Psoas muscle (tissue), 8 donors: ENCODE measurements around the gene ST3GAL4. TPM values are rescaled to one million over a fixed set of nuclear protein-coding genes. Genes with fewer than 3 reads are reported as not detected.
A peak's percentile ranks its signal among the peaks of the same experiment; 100 is the strongest.

Experiments
- ATAC-seq, 4 donors: fragments of 200-7000 bp; cut with Tn5 transposase; one replicate each; pipeline ENCODE4 v1.9.1; 2020; ENCODE audit warnings: moderate library complexity in 3 of 4, mild to moderate bottlenecking in 2 of 4
- DNase-seq, 2 donors: peaks; one replicate each; pipeline ENCODE4 v3.0.0-alpha.2; 2020
- H3K27ac ChIP-seq: fragments of 200-600 bp; one replicate; pipeline ENCODE4 v1.8.0; 2022
- H3K27me3 ChIP-seq, 3 donors: fragments of 200-600 bp in 1 of 3; one replicate each; pipeline versions ENCODE4 v1.6.1 to v1.8.0; 2013 to 2022; ENCODE audit warnings: low read length in 2 of 3, mild to moderate bottlenecking in 2 of 3, moderate library complexity in 1 of 3; ENCODE audit not compliant: insufficient read depth in 3 of 3
- H3K36me3 ChIP-seq, 2 donors: fragments of 200-600 bp in 1 of 2; one replicate each; pipeline versions ENCODE4 v1.6.1 to v1.8.0; 2013 to 2022; ENCODE audit warnings: low read depth in 1 of 2, mild to moderate bottlenecking in 1 of 2, moderate library complexity in 1 of 2; ENCODE audit not compliant: insufficient read depth in 1 of 2
- H3K4me1 ChIP-seq: fragments of 200-600 bp; one replicate; pipeline ENCODE4 v1.8.0; 2022
- H3K4me3 ChIP-seq: fragments of 200-600 bp; one replicate; pipeline ENCODE4 v1.8.0; 2022; ENCODE audit warnings: mild to moderate bottlenecking
- H3K9me3 ChIP-seq: fragments of 200-600 bp; one replicate; pipeline ENCODE4 v1.8.0; 2022
- CTCF ChIP-seq: fragments of 200-600 bp; IDR thresholded peaks from one replicate; pipeline ENCODE4 v1.8.0; 2022; ENCODE audit warnings: antibody characterized with exemption
- WGBS, 3 donors: extraction: QIAGEN DNeasy Blood & Tissue Kit; methylation state at CpG; one replicate each; pipeline versions ENCODE4 v1.1.6 to v1.1.7; 2013; 5-methylcytosine and 5-hydroxymethylcytosine counted together
- intact Hi-C, 2 donors: fragments of 100-400 bp; cut with DNase I; formaldehyde crosslinking; loops; one replicate each; pipeline versions ENCODE4 v1.11.0 to v1.14.2; 2022
- polyA plus RNA-seq, 3 donors: library from polyadenylated mRNA; stranded (reverse); fragments of 200-250 nt; gene quantifications; one replicate each; pipeline ENCODE4 v1.2.3, GENCODE V29; 2013
- total RNA-seq, 4 donors: library from RNA; stranded (reverse); fragmentation: NEBNext Ultra II Directional in 2 of 4; extraction: Animal tissue kit (Norgen Biotek cat#: 25700) in 2 of 4; gene quantifications; one replicate each; pipeline versions ENCODE4 v1.2.1 to v1.2.4, GENCODE V29; 2021 to 2023
- donor health status: healthy with polysubstance abuse.
- donor health status: DM: no; HTN: no; CAD: no; lungs with moderate emphysema.
- donor health status: Bipolar disorder and iron deficiency.
- donor health status: healthy.
- donor health status: DM: yes; HTN: yes; CAD: no.
- donor health status: DM: no; HTN: no; CAD: no.
- donor health status: DM: no; HTN: no; CAD: no.
- donor health status: DM: yes; HTN: yes; CAD: no.

The ST3GAL4 gene
- total and polyA plus RNA-seq, 7 donors = 3.5 to 9.3 (median 4.7) TPM

- no peaks in the 10 kb centered on the region for H3K4me1 ChIP-seq
- no peaks in the 10 kb centered on the region for H3K9me3 ChIP-seq
- TF ChIP-seq CTCF = no peak
- H3K27me3 ChIP-seq = no peaks in the 10 kb centered on the region
- 88 to 92% (median 91%) methylated on average over 8 of the region's 8 CpGs for WGBS, 3 donors
- H3K36me3 ChIP-seq = peaks cover 0 to 31% of the 10 kb centered on the region in 2 donors
- no peak overlapping the region for H3K4me3 ChIP-seq
- intact Hi-C loops = no loop called here
- ATAC-seq (no peak), DNase-seq (peak in 1 of 2 donors; percentile 30)
- H3K27ac ChIP-seq = no peak overlapping the region
These were observed 50.9 kb downstream of the ST3GAL4 start for GRCh38 chr11:126406368-126406767.

- Histone ChIP-seq H3K4me1 (no peaks in the 10 kb centered on the region), H3K27me3 (no peaks in the 10 kb centered on the region), H3K27ac (no peak overlapping the region), H3K9me3 (no peaks in the 10 kb centered on the region), H3K4me3 (no peak overlapping the region), H3K36me3 (peaks cover 0 to 31% of the 10 kb centered on the region in 2 donors)
- intact Hi-C loops = no loop called here
- DNase-seq (peak in 1 of 2 donors; percentile 11), ATAC-seq (no peak)
- 71 to 85% (median 81%) methylated on average over 12 of the region's 12 CpGs for WGBS, 3 donors
- TF ChIP-seq CTCF = no peak
These were observed 51.6 kb downstream of the ST3GAL4 start for GRCh38 chr11:126407101-126407521.

GRCh38 chr11:126407682-126408288, 52.3 kb downstream of the ST3GAL4 start:
- Histone ChIP-seq H3K9me3 (no peaks in the 10 kb centered on the region), H3K4me1 (no peaks in the 10 kb centered on the region), H3K27ac (no peak overlapping the region), H3K27me3 (no peaks in the 10 kb centered on the region), H3K4me3 (no peak overlapping the region), H3K36me3 (peaks cover 0 to 31% of the 10 kb centered on the region in 2 donors)
- TF ChIP-seq CTCF = no peak
- intact Hi-C loops = no loop called here
- DNase-seq (peak in 1 of 2 donors; percentile 12), ATAC-seq (no peak)
- WGBS, 3 donors = 90 to 96% (median 95%) methylated on average over 15 of the region's 15 CpGs

- WGBS, 3 donors = 88 to 94% (median 93%) methylated on average over 12 of the region's 12 CpGs
- no peak for ATAC-seq
- TF ChIP-seq CTCF = no peak
- intact Hi-C loops = no loop called here
- Histone ChIP-seq H3K9me3 (no peaks in the 10 kb centered on the region), H3K4me3 (no peak overlapping the region), H3K27ac (no peak overlapping the region), H3K36me3 (peaks cover 0 to 31% of the 10 kb centered on the region in 2 donors), H3K27me3 (no peaks in the 10 kb centered on the region), H3K4me1 (no peaks in the 10 kb centered on the region)
- DNase-seq = peak in 1 of 2 donors; percentile 26
These were observed 53.0 kb downstream of the ST3GAL4 start for GRCh38 chr11:126408496-126408895.
